Measurements from ENCODE around the gene MDFI.

DNA sequence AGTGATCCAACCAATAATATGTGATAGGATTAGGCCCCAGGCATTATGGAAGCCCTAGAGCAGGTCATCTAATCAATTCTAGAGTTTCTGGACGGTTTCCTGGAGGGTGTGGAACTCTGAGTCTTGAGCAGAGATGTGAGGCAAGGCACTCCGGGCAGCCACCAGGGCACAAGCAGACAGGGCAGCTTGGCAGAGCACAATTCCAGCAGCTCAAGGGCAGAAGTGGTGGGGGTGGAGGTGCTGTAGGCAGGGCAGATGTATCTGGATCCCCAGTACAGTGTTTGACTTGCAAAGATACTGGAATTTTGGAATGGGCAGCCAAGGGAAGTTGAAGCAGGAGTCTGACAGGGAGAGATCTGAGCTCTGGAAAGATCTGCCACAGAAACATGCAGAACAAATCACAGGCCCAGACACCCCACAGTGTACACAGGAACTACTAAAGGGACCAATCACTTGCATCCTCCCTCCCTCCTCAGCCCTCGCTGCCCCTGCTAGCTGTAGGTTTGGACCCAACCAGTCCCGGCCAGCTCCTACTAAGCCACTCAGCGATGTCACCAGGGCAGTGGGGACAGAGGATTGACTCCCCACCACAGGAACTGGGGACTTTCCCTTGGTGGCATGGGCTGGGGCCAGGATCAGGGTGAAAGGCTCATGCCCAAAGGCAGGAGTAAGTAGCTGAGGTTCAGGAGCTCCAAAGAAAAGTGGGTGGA is 50.1 kb downstream of the MDFI start:
- no peak for TF ChIP-seq EZH2phosphoT487 (IDR thresholded peaks at IDR 0.05; ENCODE audit: insufficient read depth, low read depth)
- no peak for TF ChIP-seq EZH2 (IDR thresholded peaks at IDR 0.05; ENCODE audit: insufficient read depth, poor library complexity, severe bottlenecking)
